ENCODE measurements around the gene PAQR3. TPM values are rescaled to one million over a fixed set of nuclear protein-coding genes. Genes with fewer than 3 reads are reported as not detected.

The PAQR3 gene
- total and polyA plus RNA-seq, 9 of the 15 experiments (the other 6 are each of a cell fraction or from before 2014, with no cell fraction given), result 10.7 to 77.1 (median 31.6) TPM

DNA sequence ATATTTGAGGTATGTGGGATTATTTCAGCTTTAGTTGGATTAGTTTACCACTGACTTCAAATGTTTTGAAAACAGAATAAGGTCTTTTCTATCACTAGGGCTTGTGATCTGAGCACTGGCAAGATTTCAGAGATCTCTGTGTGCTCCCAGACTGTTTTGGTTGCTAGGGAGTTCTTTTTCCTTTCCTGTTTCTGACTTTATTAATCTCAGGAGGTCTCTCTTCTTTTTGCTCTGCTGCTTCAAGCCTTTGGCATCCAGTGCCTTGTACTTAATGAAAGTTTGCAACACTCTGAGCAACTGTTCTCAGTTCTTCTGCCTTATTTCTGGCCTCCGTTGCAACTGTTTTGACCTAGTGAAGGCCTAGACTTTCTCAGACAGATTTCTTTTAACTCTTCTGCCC lies 32.1 kb upstream of the PAQR3 start (continued):
- TF ChIP-seq, protein P1, sequence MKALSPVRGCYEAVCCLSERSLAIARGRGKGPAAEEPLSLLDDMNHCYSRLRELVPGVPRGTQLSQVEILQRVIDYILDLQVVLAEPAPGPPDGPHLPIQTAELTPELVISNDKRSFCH (CRISPR knock-in tag; IDR thresholded peaks at IDR 0.05), result no peak
- TF ChIP-seq, protein P1 (tag; IDR thresholded peaks at IDR 0.05), result no peak
- no peak for TF ChIP-seq MBD1 (CRISPR knock-in tag; IDR thresholded peaks at IDR 0.05)

DNA sequence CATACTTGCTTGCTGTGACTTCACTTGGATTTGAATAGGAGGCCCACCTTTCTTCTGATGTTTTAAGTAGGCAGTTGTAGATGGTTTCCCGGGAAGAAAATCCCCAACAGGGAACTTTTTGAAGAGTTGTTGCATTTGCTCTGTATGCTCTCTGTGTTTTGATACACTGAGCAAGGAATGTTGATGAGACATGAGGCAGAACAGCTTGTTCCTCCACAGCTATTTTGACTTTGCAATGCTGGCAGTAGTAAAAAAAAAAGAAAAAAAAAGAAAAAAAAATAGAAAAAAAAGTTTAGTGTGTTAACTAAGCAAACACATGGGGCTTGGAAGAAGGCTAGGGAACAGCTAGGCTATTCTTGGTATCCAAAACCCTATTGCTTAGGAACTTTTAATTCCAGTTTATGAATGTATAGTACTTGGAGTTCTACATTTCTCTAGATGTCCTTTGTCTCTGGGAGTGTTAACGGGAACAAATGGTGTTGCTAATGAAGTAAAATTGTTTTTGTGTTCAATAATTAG lies 23.4 kb upstream of the PAQR3 start:
- no peak for ATAC-seq
- WGBS (ENCODE audit: insufficient coverage, low coverage, missing lambda C conversion rate), result 10% methylated on average over 2 of the region's 2 CpGs
- POLR2A ChIA-PET, result interaction anchor here (0.7 kb wide), 1 partner anchor 355 kb away, joined by 4 read pairs; no protein-coding TSS in a partner anchor
- no peak for FAIRE-seq
- Histone ChIP-seq H3K27me3 (ENCODE audit: control insufficient read depth in 2 of 2, insufficient read depth in 2 of 2, low read length in 2 of 2) (no peaks in the 10 kb centered on the region), H3K79me2 (ENCODE audit: control insufficient read depth, insufficient read depth, low read length) (no peaks in the 10 kb centered on the region), H3K9me3 (replicated peaks; ENCODE audit: control insufficient read depth, insufficient read depth, low read depth, low read length) (no peaks in the 10 kb centered on the region), H4K20me1 (replicated peaks; ENCODE audit: control insufficient read depth, insufficient read depth, low read length) (no peaks in the 10 kb centered on the region), H3K4me3 (no peak overlapping the region), H3K9me1 (ENCODE audit: control insufficient read depth, insufficient read depth, low read length) (no peaks in the 10 kb centered on the region), H2AFZ (ENCODE audit: low read depth, low read length) (no peak overlapping the region), H3K36me3 (ENCODE audit: control insufficient read depth, insufficient read depth, low read length) (no peaks in the 10 kb centered on the region), H3K9ac (ENCODE audit: insufficient read depth in 1 of 2, low read depth in 2 of 2, low read length in 2 of 2) (no peak overlapping the region), H3K27ac (ENCODE audit: extremely low read depth, low read depth, low read length) (no peak overlapping the region), H3K4me2 (ENCODE audit: insufficient read depth, low read length) (no peak overlapping the region), H3K4me1 (replicated peaks in 1 of 2; ENCODE audit: control insufficient read depth in 2 of 2, insufficient read depth in 2 of 2, low read length in 2 of 2) (no peaks in the 10 kb centered on the region)
- DNase-seq (ENCODE audit: extremely low read depth in 1 of 4, low spot score in 3 of 4), result no peak
- intact Hi-C loops (cut with micrococcal nuclease) (no loop called here), in situ Hi-C loops (cut with MboI) (no loop called here)
- CTCF ChIA-PET (ENCODE audit: low intra/inter-chr PET ratio), result no interaction called here
- no TSS peak for BruUV-seq (replicated peaks)
- TF ChIP-seq ZNF124 (CRISPR knock-in tag; IDR thresholded peaks at IDR 0.05), result no peak
- TF ChIP-seq XRCC3 (IDR thresholded peaks at IDR 0.05), result no peak
- no peak for TF ChIP-seq PML (IDR thresholded peaks at IDR 0.05; ENCODE audit: low read length)
- TF ChIP-seq, protein P2, sequence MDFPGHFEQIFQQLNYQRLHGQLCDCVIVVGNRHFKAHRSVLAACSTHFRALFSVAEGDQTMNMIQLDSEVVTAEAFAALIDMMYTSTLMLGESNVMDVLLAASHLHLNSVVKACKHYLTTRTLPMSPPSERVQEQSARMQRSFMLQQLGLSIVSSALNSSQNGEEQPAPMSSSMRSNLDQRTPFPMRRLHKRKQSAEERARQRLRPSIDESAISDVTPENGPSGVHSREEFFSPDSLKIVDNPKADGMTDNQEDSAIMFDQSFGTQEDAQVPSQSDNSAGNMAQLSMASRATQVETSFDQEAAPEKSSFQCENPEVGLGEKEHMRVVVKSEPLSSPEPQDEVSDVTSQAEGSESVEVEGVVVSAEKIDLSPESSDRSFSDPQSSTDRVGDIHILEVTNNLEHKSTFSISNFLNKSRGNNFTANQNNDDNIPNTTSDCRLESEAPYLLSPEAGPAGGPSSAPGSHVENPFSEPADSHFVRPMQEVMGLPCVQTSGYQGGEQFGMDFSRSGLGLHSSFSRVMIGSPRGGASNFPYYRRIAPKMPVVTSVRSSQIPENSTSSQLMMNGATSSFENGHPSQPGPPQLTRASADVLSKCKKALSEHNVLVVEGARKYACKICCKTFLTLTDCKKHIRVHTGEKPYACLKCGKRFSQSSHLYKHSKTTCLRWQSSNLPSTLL (IDR thresholded peaks at IDR 0.05), result no peak
- TF ChIP-seq ATF1 (CRISPR knock-in tag; IDR thresholded peaks at IDR 0.05), result no peak
- TF ChIP-seq ATF1 (tag; IDR thresholded peaks at IDR 0.05), result no peak
- no peak for TF ChIP-seq SFPQ (IDR thresholded peaks at IDR 0.05; ENCODE audit: low read depth, low read length)
- no peak for TF ChIP-seq UBTF (IDR thresholded peaks at IDR 0.05; ENCODE audit: borderline replicate concordance in 1 of 2, low read depth in 2 of 2, low read length in 2 of 2)

Measured in K562 (cell line).